Measurements from ENCODE around the gene ITIH3.

Gene ITIH3

DNA sequence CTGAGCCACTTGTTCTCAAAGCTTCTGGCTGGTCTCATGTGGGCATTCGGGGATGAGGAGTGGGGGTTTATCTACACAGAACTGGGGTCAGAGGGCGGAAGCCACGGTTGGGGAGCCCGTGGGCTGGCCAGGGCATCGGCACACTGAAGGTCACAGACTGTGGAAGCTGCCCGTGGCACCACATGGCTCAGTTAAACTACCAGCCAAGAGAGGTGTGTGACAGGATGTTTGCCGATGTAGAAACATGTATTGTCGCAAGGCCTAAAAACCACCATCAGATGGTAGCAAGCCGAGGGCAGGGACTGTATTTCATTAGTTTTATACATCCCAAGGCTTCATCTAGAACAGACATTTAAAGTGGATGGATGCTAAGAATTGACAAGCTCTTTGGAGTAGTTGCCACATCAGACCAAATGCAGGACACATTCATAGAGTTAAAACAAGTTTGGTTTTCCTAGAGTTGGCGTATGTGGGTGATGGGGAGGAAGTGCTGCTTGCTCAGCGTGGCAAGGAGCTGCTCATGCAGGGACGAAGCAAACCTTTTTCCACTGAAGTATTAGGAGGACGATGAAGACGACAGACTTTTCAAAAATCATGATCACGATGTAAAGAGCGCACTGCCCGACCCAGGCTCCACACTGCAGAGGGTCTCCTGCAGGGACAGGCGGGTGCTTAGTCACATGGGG, 49.8 kb downstream of the ITIH3 start:
- H4K20me1 ChIP-seq: no peaks in the 10 kb centered on the region; a peak in 1 of 22 replicates
- no peaks in the 10 kb centered on the region for H3K27me3 ChIP-seq
- no peak; a peak in 1 of 22 replicates for TF ChIP-seq Cebpa-rat (IDR thresholded peaks at IDR 0.05)
- peaks cover 10 to 40% (median 19%) of the 10 kb centered on the region in 11 experiments; a peak in 19 of 22 replicates for H3K36me3 ChIP-seq
- peak overlapping the region in 10 of 11 experiments; percentile 28 to 81 (median 70); a peak in 18 of 22 replicates for H3K9ac ChIP-seq
- H3K4me2 ChIP-seq: peak overlapping the region; percentile 75 to 97 (median 85)
- H3K4me3 ChIP-seq: no peak overlapping the region; a peak in 1 of 20 replicates
- peaks cover 89 to 100% (median 100%) of the 10 kb centered on the region in 10 experiments for H3K4me1 ChIP-seq
- no peaks in the 10 kb centered on the region for H3K9me3 ChIP-seq (replicated peaks in 1 of 11)
- peak overlapping the region in 10 of 11 experiments; percentile 67 to 85 (median 82); a peak in 20 of 22 replicates for H3K27ac ChIP-seq

DNA sequence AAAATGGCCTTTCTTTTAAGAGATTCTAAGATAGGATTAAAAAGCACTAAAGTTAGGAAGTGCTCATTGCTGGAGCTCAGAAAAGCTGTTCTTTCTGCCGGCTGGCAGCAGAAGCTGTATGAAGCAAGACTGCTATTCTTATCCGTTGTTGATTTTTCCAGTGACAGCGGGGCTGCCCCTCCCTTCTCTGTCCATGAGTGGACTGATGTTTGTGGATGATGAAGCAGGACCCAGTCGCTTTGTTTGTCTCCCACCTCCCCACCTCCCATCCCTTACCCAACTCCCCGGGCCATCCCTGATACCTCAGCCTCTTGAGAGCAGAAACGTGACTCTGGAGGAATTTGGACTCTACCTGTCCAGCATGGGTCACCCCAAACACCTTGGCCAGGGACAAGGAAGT, 50.6 kb downstream of the ITIH3 start:
- H3K9me3 ChIP-seq (replicated peaks in 1 of 11): no peaks in the 10 kb centered on the region
- peak overlapping the region in 10 of 11 experiments; percentile 67 to 85 (median 82); a peak in 20 of 22 replicates for H3K27ac ChIP-seq
- H3K27me3 ChIP-seq: no peaks in the 10 kb centered on the region
- peak overlapping the region; percentile 75 to 97 (median 85) for H3K4me2 ChIP-seq
- H3K4me3 ChIP-seq: peak overlapping the region in 2 of 10 experiments; percentile 20; a peak in 2 of 20 replicates
- peaks cover 88 to 100% (median 98%) of the 10 kb centered on the region in 10 experiments for H3K4me1 ChIP-seq
- no peaks in the 10 kb centered on the region; a peak in 1 of 22 replicates for H4K20me1 ChIP-seq
- peaks cover 8 to 42% (median 22%) of the 10 kb centered on the region in 11 experiments; a peak in 20 of 22 replicates for H3K36me3 ChIP-seq
- peak overlapping the region in 10 of 11 experiments; percentile 10 to 81 (median 70); a peak in 17 of 22 replicates for H3K9ac ChIP-seq
- no peak for TF ChIP-seq Cebpa-rat (IDR thresholded peaks at IDR 0.05)

DNA sequence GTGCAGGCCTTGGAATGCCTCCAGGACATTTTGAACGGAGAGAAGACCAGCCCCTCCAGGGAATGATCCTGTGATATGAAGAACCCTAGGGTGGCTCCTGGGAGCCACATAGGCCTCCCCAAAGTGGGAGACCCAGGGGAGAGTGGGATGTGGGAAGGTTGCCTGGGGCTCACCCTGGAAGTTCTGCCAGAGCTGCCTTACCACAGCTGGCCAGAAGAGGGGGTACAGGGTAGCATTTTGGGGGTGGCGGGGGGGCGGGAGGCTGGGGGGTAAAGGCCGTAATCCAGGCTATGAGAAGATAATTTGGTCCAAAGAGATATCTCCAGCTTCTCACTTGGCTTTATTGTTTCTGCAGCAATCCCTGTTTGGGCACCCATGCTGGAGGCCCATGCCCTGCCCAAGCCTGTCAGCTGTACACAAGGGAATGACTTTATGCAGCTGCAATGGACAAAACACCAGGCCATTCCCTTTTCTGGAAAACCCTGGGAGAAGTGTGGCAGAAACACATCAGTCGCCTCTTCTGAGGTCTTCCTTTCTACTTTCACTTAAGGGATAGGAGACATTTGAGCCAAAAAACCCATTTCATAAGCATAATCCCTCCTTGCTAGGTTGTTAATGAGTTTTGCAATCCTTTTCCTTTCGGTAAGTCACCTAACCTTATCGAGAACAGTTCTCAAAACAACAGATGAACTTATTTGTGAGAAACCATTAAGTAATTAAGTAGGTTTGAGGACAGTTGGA, 51.3 kb downstream of the ITIH3 start:
- H3K27ac ChIP-seq: peak overlapping the region in 10 of 11 experiments; percentile 67 to 85 (median 82); a peak in 20 of 22 replicates

DNA sequence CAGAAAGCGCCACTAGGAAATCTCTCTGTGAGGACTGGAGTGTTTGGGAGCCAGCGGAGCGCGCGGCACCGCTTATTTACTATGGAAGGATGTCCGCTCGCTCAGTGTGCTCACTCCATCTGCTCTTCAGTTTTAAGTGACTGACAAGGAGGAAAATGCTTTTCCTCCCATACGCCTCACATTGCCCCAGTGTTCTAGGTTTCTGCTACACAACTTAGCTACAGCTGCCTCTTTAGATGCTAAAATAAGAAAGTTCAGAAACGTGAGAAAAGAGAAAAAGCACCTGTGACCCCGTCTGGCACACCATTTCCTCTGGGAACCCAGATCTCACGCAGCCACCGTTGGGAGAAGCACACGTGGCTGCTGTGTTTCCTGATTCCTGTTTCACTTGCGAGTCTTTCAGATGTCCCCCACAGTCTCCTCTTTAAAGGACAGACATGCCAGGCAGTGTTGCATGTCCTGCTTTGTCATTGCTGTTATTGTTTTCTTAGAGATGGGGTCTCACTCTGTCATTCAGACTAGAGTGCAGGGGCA, 51.9 kb downstream of the ITIH3 start:
- Histone ChIP-seq H3K27me3 (no peaks in the 10 kb centered on the region), H3K4me2 (peak overlapping the region; percentile 75 to 97 (median 85)), H3K4me3 (peak overlapping the region in 9 of 10 experiments; percentile 3 to 50 (median 37); a peak in 12 of 20 replicates), H3K27ac (peak overlapping the region in 10 of 11 experiments; percentile 40 to 85 (median 82); a peak in 20 of 22 replicates), H3K9me3 (replicated peaks in 1 of 11) (no peaks in the 10 kb centered on the region), H4K20me1 (no peaks in the 10 kb centered on the region), H3K4me1 (peaks cover 74 to 100% (median 97%) of the 10 kb centered on the region in 10 experiments), H3K9ac (peak overlapping the region; percentile 23 to 81 (median 74); a peak in 20 of 22 replicates), H3K36me3 (peaks cover 7 to 37% (median 21%) of the 10 kb centered on the region in 11 experiments; a peak in 19 of 22 replicates)
- no peak for TF ChIP-seq Cebpa-rat (IDR thresholded peaks at IDR 0.05)

More for the DNA sequence above, 51.3 kb downstream of the ITIH3 start:
- Histone ChIP-seq H3K4me3 (peak overlapping the region in 9 of 10 experiments; percentile 3 to 50 (median 37); a peak in 12 of 20 replicates), H3K27me3 (no peaks in the 10 kb centered on the region), H3K36me3 (peaks cover 7 to 36% (median 19%) of the 10 kb centered on the region in 11 experiments; a peak in 19 of 22 replicates), H3K9me3 (replicated peaks in 1 of 11) (no peaks in the 10 kb centered on the region), H3K9ac (peak overlapping the region; percentile 23 to 81 (median 74); a peak in 20 of 22 replicates), H4K20me1 (no peaks in the 10 kb centered on the region; a peak in 1 of 22 replicates), H3K4me1 (peaks cover 81 to 100% (median 98%) of the 10 kb centered on the region in 10 experiments), H3K4me2 (peak overlapping the region; percentile 75 to 97 (median 85))
- no peak for TF ChIP-seq Cebpa-rat (IDR thresholded peaks at IDR 0.05)

DNA sequence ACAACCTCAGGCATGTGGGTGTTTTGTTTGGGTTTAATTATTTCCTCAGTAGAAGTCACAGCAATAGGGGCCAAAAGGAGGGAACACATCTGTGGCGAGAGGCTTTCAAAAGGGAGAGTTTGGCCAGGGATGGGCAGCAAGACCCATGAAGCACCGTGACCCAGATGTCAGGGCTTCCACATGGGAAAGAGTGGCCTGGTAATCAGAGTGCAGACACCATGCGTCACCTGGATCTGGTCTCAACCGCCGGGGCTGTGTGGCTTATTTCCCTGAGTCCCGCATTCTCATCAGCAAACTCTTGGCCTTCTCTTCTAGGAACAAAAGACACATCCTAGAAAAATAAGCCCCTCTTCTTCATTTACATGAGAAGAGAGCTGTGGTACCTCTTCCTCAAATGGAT, 52.6 kb downstream of the ITIH3 start:
- Histone ChIP-seq H3K9ac (peak overlapping the region in 8 of 11 experiments; percentile 63 to 81 (median 76); a peak in 14 of 22 replicates), H3K36me3 (peaks cover 14 to 45% (median 27%) of the 10 kb centered on the region in 11 experiments; a peak in 21 of 22 replicates)

DNA sequence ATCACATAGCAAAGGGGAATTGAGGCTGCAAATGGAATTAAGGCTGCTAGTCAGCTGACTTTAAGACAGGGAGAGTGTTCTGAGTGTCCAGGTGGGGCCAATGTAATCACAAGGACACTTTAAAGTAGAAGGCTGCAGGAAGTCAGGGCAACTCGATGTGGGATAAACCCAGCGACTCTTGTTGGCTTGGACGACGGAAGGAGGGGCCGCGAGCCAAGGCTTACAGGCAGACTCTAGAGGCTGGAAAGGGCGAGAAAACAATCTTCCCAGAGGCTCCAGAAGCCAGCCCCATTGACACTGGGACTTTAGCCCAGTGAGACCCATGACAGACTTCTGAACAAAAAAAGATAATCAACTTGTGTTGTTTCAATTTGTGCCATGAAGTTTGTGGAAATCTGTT, 53.1 kb downstream of the ITIH3 start:
- Histone ChIP-seq H3K36me3 (peaks cover 14 to 49% (median 28%) of the 10 kb centered on the region in 11 experiments; a peak in 21 of 22 replicates), H3K9ac (peak overlapping the region in 4 of 11 experiments; percentile 76 to 81 (median 78); a peak in 4 of 22 replicates), H3K4me1 (peaks cover 62 to 91% (median 86%) of the 10 kb centered on the region in 10 experiments), H3K4me2 (peak overlapping the region in 10 of 11 experiments; percentile 75 to 97 (median 85); a peak in 20 of 22 replicates), H3K27me3 (no peaks in the 10 kb centered on the region), H3K27ac (peak overlapping the region in 7 of 11 experiments; percentile 70 to 85 (median 82); a peak in 13 of 22 replicates), H3K9me3 (replicated peaks in 1 of 11) (no peaks in the 10 kb centered on the region), H3K4me3 (no peak overlapping the region), H4K20me1 (peaks cover 0 to 4% (median 0%) of the 10 kb centered on the region in 11 experiments; a peak in 1 of 22 replicates)
- no peak for TF ChIP-seq Cebpa-rat (IDR thresholded peaks at IDR 0.05)

More for the DNA sequence above, 52.6 kb downstream of the ITIH3 start:
- H4K20me1 ChIP-seq: no peaks in the 10 kb centered on the region
- H3K4me3 ChIP-seq: peak overlapping the region in 1 of 10 experiments; percentile 50; a peak in 1 of 20 replicates
- peak overlapping the region in 9 of 11 experiments; percentile 67 to 85 (median 82); a peak in 17 of 22 replicates for H3K27ac ChIP-seq
- peak overlapping the region; percentile 75 to 97 (median 85) for H3K4me2 ChIP-seq
- H3K27me3 ChIP-seq: no peaks in the 10 kb centered on the region
- no peak for TF ChIP-seq Cebpa-rat (IDR thresholded peaks at IDR 0.05)
- peaks cover 67 to 96% (median 91%) of the 10 kb centered on the region in 10 experiments for H3K4me1 ChIP-seq
- H3K9me3 ChIP-seq (replicated peaks in 1 of 11): no peaks in the 10 kb centered on the region

DNA sequence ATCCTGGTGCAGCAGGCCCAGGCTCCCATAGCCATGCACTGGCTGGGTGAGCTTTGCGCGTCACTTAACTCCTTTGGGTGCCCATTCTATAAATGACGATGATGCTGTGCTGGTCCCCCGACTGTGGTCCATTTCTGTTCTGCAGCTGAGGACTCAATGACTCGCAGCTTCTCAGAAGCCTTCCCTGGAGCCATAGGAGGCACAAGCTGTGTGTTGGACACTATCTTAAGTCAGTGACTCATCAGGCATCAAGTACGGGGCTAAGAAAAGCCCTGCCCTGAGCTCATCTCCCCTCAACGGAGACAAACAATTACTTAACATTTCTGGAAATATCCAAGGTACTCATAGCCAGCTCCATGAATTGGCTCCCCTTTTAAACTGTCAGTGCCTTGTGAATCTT, 54.0 kb downstream of the ITIH3 start:
- H3K27ac ChIP-seq: peak overlapping the region in 10 of 11 experiments; percentile 15 to 85 (median 78); a peak in 19 of 22 replicates
- no peak overlapping the region for H3K4me3 ChIP-seq
- no peaks in the 10 kb centered on the region for H3K27me3 ChIP-seq
- H3K9ac ChIP-seq: peak overlapping the region in 10 of 11 experiments; percentile 32 to 61 (median 50); a peak in 14 of 22 replicates
- no peak for TF ChIP-seq Cebpa-rat (IDR thresholded peaks at IDR 0.05)
- no peaks in the 10 kb centered on the region for H3K9me3 ChIP-seq (replicated peaks in 1 of 11)
- peaks cover 14 to 58% (median 33%) of the 10 kb centered on the region in 11 experiments; a peak in 21 of 22 replicates for H3K36me3 ChIP-seq
- H3K4me1 ChIP-seq: peaks cover 53 to 82% (median 77%) of the 10 kb centered on the region in 10 experiments
- H3K4me2 ChIP-seq: peak overlapping the region; percentile 29 to 97 (median 85)
- H4K20me1 ChIP-seq: peaks cover 0 to 12% (median 0%) of the 10 kb centered on the region in 11 experiments; a peak in 1 of 22 replicates

DNA sequence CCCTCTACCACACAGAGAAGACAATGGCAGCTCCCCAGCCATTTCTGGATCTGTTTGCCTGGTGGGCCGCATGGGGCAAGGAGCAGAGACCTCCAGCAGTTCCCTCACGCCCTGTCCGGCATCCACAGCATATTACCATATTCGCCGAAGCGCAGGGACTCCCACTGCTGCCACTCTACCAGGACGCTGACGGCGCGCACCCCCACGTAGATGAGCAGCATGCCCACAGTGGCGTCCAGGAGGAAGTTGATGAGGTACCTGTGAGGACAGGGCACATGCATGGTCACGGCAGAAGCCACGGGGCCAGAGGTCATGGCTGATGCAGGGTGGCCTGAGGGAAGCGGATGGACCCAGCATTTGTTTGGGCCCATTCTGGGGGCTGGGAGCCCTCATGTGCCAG, 55.1 kb downstream of the ITIH3 start:
- peaks cover 14 to 66% (median 38%) of the 10 kb centered on the region in 11 experiments for H3K36me3 ChIP-seq
- peaks cover 43 to 71% (median 67%) of the 10 kb centered on the region in 10 experiments for H3K4me1 ChIP-seq
- H3K27me3 ChIP-seq: no peaks in the 10 kb centered on the region
- H3K4me2 ChIP-seq: peak overlapping the region; percentile 29 to 97 (median 85); a peak in 20 of 22 replicates
- TF ChIP-seq Cebpa-rat (IDR thresholded peaks at IDR 0.05): no peak
- H3K27ac ChIP-seq: peak overlapping the region in 8 of 11 experiments; percentile 34 to 85 (median 74); a peak in 12 of 22 replicates
- no peak overlapping the region for H3K4me3 ChIP-seq
- peaks cover 0 to 12% (median 0%) of the 10 kb centered on the region in 11 experiments; a peak in 2 of 22 replicates for H4K20me1 ChIP-seq
- H3K9ac ChIP-seq: peak overlapping the region in 8 of 11 experiments; percentile 12 to 61 (median 54); a peak in 7 of 22 replicates
- no peaks in the 10 kb centered on the region for H3K9me3 ChIP-seq (replicated peaks in 1 of 11)

Measured in BLaER1 treated with 17β-estradiol and CSF1 and Interleukin-3, amounts not matched to agents 10 nM and 100 nM (cell line).